Kidney epithelial cell (primary cell): ENCODE results near the gene GNB2. TPM values are rescaled to one million over a fixed set of nuclear protein-coding genes. Genes with fewer than 3 reads are reported as not detected.

ENCODE experiments used
- DNase-seq: peaks from one replicate; pipeline ENCODE4 v3.0.0-alpha.2; 2010; ENCODE audit warnings: low read depth
- H3K27me3 ChIP-seq: 2 replicates; pipeline ENCODE4 v1.6.0; 2011; ENCODE audit warnings: low read length; ENCODE audit not compliant: control insufficient read depth, insufficient read depth
- H3K36me3 ChIP-seq: 2 replicates; pipeline ENCODE4 v1.5.1; 2011; ENCODE audit warnings: low read length; ENCODE audit not compliant: control insufficient read depth, insufficient read depth
- H3K4me3 ChIP-seq: 2 replicates; pipeline ENCODE4 v1.5.1; 2011; ENCODE audit warnings: low read depth, mild to moderate bottlenecking, control low read depth, low read length
- CTCF ChIP-seq: IDR thresholded peaks from 2 replicates; pipeline ENCODE4 v1.5.1; 2011; ENCODE audit warnings: mild to moderate bottlenecking, moderate library complexity, low read length, control low read depth, inconsistent platforms; ENCODE audit not compliant: insufficient read depth, poor library complexity, severe bottlenecking
- total RNA-seq: library from RNA; depleted of rRNA; stranded (reverse); fragments of >200 nt; gene quantifications from 2 replicates; pipeline ENCODE4 v1.2.3, GENCODE V29; 2015

Gene GNB2
- total RNA-seq, 1 donor from 2014 or later: 330 TPM

- DNase-seq: no peak
- no peak for TF ChIP-seq CTCF
- peaks cover 5% of the 10 kb centered on the region for H3K36me3 ChIP-seq
Measured at GRCh38 chr7:100682991-100683658, 9.6 kb downstream of the GNB2 start.

GRCh38 chr7:100683659-100684533 lies 10.4 kb downstream of the GNB2 start:
- no peak for DNase-seq
- no peak for TF ChIP-seq CTCF
- Histone ChIP-seq H3K36me3 (peaks cover 5% of the 10 kb centered on the region), H3K27me3 (no peaks in the 10 kb centered on the region), H3K4me3 (no peak overlapping the region)

More at GRCh38 chr7:100682991-100683658, 9.6 kb downstream of the GNB2 start:
- Histone ChIP-seq H3K27me3 (no peaks in the 10 kb centered on the region), H3K4me3 (no peak overlapping the region)

GRCh38 chr7:100684534-100685042 lies 11.0 kb downstream of the GNB2 start:
- Histone ChIP-seq H3K36me3 (peaks cover 5% of the 10 kb centered on the region), H3K27me3 (no peaks in the 10 kb centered on the region), H3K4me3 (no peak overlapping the region)
- no peak for DNase-seq
- TF ChIP-seq CTCF: no peak

- no peak for TF ChIP-seq CTCF
- no peak for DNase-seq
- Histone ChIP-seq H3K27me3 (no peaks in the 10 kb centered on the region), H3K36me3 (peaks cover 5% of the 10 kb centered on the region), H3K4me3 (no peak overlapping the region)
Measured at GRCh38 chr7:100685049-100685605, 11.6 kb downstream of the GNB2 start.

GRCh38 chr7:100685631-100686145 lies 12.1 kb downstream of the GNB2 start:
- TF ChIP-seq CTCF: no peak
- DNase-seq: no peak
- Histone ChIP-seq H3K27me3 (no peaks in the 10 kb centered on the region), H3K36me3 (peaks cover 3% of the 10 kb centered on the region), H3K4me3 (no peak overlapping the region)
